ENCODE data around the gene KIF5A. TPM values are rescaled to one million over a fixed set of nuclear protein-coding genes. Genes with fewer than 3 reads are reported as not detected.
A peak's percentile ranks its signal among the peaks of the same experiment; 100 is the strongest.

Gene KIF5A
- total and polyA plus RNA-seq, 2 donors (not counting 3 experiments of a cell fraction or from before 2014, with no cell fraction given), result 0.07 to 0.35 TPM

DNA sequence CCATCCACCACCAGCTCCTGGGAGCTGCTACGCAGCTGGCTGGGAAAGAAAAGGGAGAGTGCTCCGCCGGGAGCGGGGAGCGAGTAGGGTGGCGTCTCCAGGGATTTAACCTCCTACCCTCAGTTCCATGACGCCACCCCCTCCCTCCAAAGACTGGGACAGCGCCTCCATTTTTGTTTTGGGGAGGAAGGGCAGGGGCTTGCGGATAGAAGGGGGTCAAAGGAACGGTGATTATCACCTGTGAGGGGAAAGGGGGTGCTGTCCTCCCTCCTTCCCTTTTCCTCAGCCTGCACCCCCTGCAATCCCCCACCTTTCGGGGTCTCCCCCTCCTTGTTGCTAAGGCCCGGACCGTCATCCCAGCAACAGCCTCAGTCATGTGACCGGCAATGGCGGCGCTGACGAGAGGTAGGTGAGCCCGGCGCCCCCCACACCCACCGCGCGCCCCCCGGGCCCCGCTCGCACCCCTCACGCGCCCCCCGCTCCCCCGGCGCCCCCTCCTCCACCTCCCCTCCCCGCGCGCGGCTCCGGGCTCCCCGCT lies 54.7 kb downstream of the KIF5A start, which contains the start of gene DTX3:
TSS of gene DTX3 (plus strand) at position 371 of the 538 bp plus-strand sequence. CDS start 1,694 bp downstream, outside the sequence.
- TF ChIP-seq, protein P1, sequence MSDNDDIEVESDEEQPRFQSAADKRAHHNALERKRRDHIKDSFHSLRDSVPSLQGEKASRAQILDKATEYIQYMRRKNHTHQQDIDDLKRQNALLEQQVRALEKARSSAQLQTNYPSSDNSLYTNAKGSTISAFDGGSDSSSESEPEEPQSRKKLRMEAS (IDR thresholded peaks at IDR 0.05; ENCODE audit: insufficient read depth, insufficient read length), result no peak
- TF ChIP-seq POLR2AphosphoS5 (IDR thresholded peaks at IDR 0.05; ENCODE audit: insufficient read depth, low read depth, low read length) (no peak), JUN (IDR thresholded peaks at IDR 0.05; ENCODE audit: borderline replicate concordance, insufficient read depth, insufficient read length, low read depth) (no peak), GATA2 (IDR thresholded peaks at IDR 0.05; ENCODE audit: insufficient read depth, insufficient read length, low read depth, low read length) (no peak), FOS (IDR thresholded peaks at IDR 0.05; ENCODE audit: borderline replicate concordance, insufficient read depth, low read length) (no peak), EZH2 (IDR thresholded peaks at IDR 0.05; ENCODE audit: borderline replicate concordance, low read depth, low read length, severe bottlenecking) (no peak), POLR2A (IDR thresholded peaks at IDR 0.05; ENCODE audit: low read depth, low read length) (no peak), MYC (IDR thresholded peaks at IDR 0.05; ENCODE audit: low read depth, low read length) (no peak)
- TF ChIP-seq, protein P2, sequence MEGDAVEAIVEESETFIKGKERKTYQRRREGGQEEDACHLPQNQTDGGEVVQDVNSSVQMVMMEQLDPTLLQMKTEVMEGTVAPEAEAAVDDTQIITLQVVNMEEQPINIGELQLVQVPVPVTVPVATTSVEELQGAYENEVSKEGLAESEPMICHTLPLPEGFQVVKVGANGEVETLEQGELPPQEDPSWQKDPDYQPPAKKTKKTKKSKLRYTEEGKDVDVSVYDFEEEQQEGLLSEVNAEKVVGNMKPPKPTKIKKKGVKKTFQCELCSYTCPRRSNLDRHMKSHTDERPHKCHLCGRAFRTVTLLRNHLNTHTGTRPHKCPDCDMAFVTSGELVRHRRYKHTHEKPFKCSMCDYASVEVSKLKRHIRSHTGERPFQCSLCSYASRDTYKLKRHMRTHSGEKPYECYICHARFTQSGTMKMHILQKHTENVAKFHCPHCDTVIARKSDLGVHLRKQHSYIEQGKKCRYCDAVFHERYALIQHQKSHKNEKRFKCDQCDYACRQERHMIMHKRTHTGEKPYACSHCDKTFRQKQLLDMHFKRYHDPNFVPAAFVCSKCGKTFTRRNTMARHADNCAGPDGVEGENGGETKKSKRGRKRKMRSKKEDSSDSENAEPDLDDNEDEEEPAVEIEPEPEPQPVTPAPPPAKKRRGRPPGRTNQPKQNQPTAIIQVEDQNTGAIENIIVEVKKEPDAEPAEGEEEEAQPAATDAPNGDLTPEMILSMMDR (IDR thresholded peaks at IDR 0.05; ENCODE audit: extremely low read depth in 1 of 2, insufficient read depth in 1 of 2, low read depth in 1 of 2, low read length in 2 of 2), result no peak
- Histone ChIP-seq H3K9me1 (replicated peaks; ENCODE audit: control insufficient read depth, extremely low read depth, insufficient read depth, low read length) (no peaks in the 10 kb centered on the region), H3K79me2 (ENCODE audit: control insufficient read depth, insufficient read depth, low read length) (no peaks in the 10 kb centered on the region), H4K20me1 (replicated peaks; ENCODE audit: control insufficient read depth, extremely low read depth, insufficient read depth, low read length) (no peaks in the 10 kb centered on the region), H3K9me3 (replicated peaks; ENCODE audit: control insufficient read depth, insufficient read depth, low read length) (no peaks in the 10 kb centered on the region), H3K4me3 (replicated peaks in 1 of 3; ENCODE audit: insufficient read depth in 1 of 3, low read depth in 1 of 3, low read length in 3 of 3) (peak within 1 kb of the TSS; percentile 48 to 72 (median 56)), H3K27me3 (ENCODE audit: control insufficient read depth in 2 of 2, insufficient read depth in 2 of 2, low read length in 2 of 2) (peaks cover 0 to 4% of the 10 kb centered on the region in 2 experiments), H3K36me3 (ENCODE audit: control insufficient read depth in 2 of 2, extremely low read depth in 1 of 2, insufficient read depth in 2 of 2, low read length in 2 of 2) (peaks cover 0 to 1% of the 10 kb centered on the region in 2 experiments), H3K27ac (ENCODE audit: insufficient read depth, low read depth, low read length) (peak within 1 kb of the TSS; percentile 23), H3K4me1 (ENCODE audit: control insufficient read depth, extremely low read depth, insufficient read depth, low read length) (peaks cover 6% of the 10 kb centered on the region), H2AFZ (ENCODE audit: low read depth, low read length) (peak within 1 kb of the TSS; percentile 94), H3K4me2 (ENCODE audit: insufficient read depth, low read length) (peak within 1 kb of the TSS; percentile 64), H3K9ac (replicated peaks; ENCODE audit: extremely low read depth, insufficient read depth, low read length) (peak within 1 kb of the TSS; percentile 79)
- FAIRE-seq (no peak), DNase-seq (ENCODE audit: low read depth, low spot score) (peak; percentile 18)
- intact Hi-C loops (cut with micrococcal nuclease) (no loop called here), dilution Hi-C loops (cut with MboI; ENCODE audit: extremely low pct_ligation_motif_present, low sequenced_read_pairs) (no loop called here)
- POLR2A ChIA-PET, result no interaction called here
- CTCF ChIA-PET, result interaction anchor here (2.3 to 6.8 kb wide), 2 partner anchors 16 to 21 kb away, joined by 8 to 44 read pairs; no protein-coding TSS in a partner anchor
- BruUV-seq (replicated peaks), result no TSS peak

All from endothelial cell of umbilical vein (primary cell).